ENCODE measurements around the gene CELF4. TPM values are rescaled to one million over a fixed set of nuclear protein-coding genes. Genes with fewer than 3 reads are reported as not detected.

The CELF4 gene
- total RNA-seq, 8 experiments from 2014 or later = 3.0 to 59.9 (median 38.7) TPM

DNA sequence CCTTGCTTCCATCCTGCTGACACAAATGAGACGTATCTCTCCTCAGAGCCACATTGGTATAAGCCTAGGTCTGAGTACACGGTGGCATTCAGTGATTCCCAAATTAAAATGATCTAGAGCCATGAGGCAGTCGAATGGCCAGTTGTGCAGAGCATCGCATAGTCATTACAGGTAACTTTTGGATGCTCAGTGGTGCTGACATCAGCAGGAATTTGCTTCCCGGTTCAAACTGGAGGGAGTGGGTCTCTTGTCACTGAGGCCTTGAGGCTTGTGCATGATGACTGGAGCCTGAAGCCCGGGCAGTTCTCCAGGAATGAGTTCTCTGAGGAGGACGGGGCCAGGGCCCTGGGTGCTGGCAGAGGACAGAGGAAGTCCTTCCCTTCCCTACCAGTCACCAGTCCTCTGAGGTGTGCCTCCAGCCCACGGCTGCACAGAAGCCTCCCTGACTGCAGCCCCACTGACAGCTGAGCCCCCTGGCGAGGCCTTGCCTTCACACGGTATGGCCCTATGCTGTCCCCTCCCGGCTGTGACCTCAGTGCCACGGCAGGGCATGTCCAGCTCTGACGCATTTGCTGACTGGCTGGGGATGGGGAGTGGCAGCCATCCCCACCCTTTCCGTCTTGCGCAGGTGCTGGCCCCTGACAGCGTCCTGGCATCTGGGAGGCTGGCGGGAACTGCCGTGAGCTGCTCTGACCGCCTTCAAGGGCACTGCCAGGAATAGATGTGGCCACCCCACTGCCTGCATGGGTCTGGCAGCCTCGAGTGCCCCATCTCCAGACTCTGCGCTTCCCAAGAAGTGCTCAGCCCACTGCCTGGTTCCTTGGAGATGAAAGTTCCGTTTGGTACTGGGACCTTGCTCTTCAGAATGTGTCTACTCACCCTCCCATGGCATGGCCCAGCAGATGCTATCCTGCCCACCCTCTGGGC, 117.4 kb downstream of the CELF4 start:
- peak overlapping the region in 1 of 2 donors; percentile 21 for H3K27ac ChIP-seq
- H3K4me1 ChIP-seq (replicated peaks in 1 of 2) = peaks cover 80 to 83% of the 10 kb centered on the region in 2 donors
- WGBS, 10 experiments = 40 to 100% (median 61%) methylated on average over 1 to 6 of the region's 22 CpGs; no CpG with 5 or more reads in 3 of the 10 experiments
- H3K4me3 ChIP-seq = no peak overlapping the region
- in situ Hi-C loops (cut with MboI; ENCODE audit: low pct_unique_long_range_greater_than_20kb in 2 of 9, low sequenced_read_pairs in 9 of 9, unreplicated experiment in 9 of 9) = loop anchor here in 1 of 9 experiments (10.0 kb wide), 1 partner anchor 87 kb away; no protein-coding TSS in a partner anchor
- no peak for ATAC-seq (replicated peaks in 6 of 8)

DNA sequence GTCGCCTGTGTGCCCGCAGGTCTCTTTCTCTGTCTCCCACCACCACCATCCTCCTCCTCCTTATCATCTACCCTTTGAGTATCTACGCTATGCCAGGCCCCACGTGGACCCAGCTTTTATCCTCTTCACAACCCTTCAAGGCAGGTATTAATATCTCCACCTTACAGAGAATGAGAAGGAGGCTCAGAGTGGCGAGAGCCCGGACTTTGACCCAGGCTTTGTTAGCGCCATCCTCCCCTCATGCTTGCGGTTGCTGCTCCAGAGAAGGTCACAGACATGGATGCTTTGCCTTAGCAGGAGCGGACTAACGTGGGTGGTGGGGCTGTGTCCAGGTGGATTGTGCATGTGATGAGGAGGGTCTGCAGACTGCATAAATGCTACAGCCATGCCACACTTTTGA, 119.8 kb downstream of the CELF4 start:
- WGBS, 10 experiments = 79 to 100% (median 90%) methylated on average over 1 to 8 of the region's 10 CpGs; no CpG with 5 or more reads in 5 of the 10 experiments
- no peak for ATAC-seq (replicated peaks in 6 of 8)
- peak overlapping the region; percentile 9 to 42 for H3K27ac ChIP-seq
- peaks cover 78 to 79% of the 10 kb centered on the region in 2 donors for H3K4me1 ChIP-seq (replicated peaks in 1 of 2)
- in situ Hi-C loops (cut with MboI; ENCODE audit: low pct_unique_long_range_greater_than_20kb in 2 of 9, low sequenced_read_pairs in 9 of 9, unreplicated experiment in 9 of 9) = loop anchor here in 1 of 9 experiments (10.0 kb wide), 1 partner anchor 89 kb away; no protein-coding TSS in a partner anchor
- H3K4me3 ChIP-seq = no peak overlapping the region

DNA sequence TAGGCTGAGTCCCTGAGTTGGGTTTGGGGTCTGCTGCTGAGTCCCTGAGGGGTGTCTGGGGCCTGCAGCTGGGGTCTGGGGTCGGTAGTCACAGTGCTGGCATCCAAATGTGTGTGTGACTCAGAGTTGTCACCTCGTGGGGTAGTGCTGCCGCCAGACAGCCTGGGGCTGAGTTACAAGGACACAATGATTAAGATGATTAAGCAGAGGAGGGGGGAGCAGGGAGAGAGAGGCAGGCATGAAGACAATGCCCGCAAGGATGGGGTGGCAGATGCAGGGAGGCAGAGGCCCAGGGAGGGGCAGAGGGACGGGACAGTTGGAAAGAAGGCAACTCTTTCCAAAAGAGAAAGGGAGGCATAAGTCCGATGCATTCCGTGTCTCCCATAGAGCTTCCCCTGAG, 120.2 kb downstream of the CELF4 start:
- peak in 5 of 8 experiments; percentile 28 to 48 (median 43) for ATAC-seq (replicated peaks in 6 of 8)
- Histone ChIP-seq H3K4me3 (no peak overlapping the region), H3K27ac (peak overlapping the region; percentile 42 to 53), H3K4me1 (replicated peaks in 1 of 2) (peaks cover 78 to 80% of the 10 kb centered on the region in 2 donors)
- in situ Hi-C loops (cut with MboI; ENCODE audit: low pct_unique_long_range_greater_than_20kb in 2 of 9, low sequenced_read_pairs in 9 of 9, unreplicated experiment in 9 of 9) = loop anchor here in 1 of 9 experiments (10.0 kb wide), 1 partner anchor 89 kb away; no protein-coding TSS in a partner anchor
- 27 to 59% (median 54%) methylated on average over 2 to 4 of the region's 7 CpGs; no CpG with 5 or more reads in 5 of the 10 experiments for WGBS, 10 experiments

DNA sequence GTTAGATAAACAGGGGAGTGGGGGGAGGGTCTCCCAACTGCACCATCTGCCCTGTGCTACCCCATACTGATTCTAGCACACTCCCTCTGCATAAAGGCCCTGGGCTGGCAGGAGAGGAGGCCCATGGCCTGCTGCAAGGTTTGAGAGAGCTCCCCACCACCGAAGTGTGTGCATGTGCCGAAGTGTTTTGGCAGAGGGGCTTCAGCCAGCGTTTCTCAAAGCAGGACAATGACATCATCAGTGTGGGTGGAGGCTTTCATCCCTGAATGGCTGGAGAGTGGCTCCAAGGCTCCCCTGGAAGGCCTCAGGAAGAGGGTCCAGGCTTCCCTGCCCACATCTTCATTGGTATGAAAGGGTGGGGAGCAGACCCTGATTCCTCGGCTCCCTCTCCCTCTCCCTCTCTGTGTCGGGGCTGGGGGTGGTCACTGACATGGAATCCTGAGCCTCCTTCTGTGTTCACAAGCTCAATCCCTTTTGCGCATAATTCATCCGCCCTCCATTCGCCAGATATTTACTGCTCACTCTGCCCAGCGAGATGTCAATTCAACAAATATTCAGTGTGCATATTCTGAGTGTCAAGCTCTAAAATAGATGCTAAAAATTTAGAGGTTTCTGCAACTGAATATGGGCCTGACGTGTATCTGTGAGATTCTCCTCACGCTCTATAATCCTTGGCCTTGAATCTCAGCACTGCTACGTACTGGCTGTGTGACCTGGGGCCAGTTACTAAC, 122.1 kb downstream of the CELF4 start:
- peak in 4 of 8 experiments; percentile 7 to 67 (median 60) for ATAC-seq (replicated peaks in 6 of 8)
- H3K4me1 ChIP-seq (replicated peaks in 1 of 2) = peaks cover 73 to 76% of the 10 kb centered on the region in 2 donors
- 6 to 100% (median 43%) methylated on average over 1 to 9 of the region's 12 CpGs; no CpG with 5 or more reads in 2 of the 10 experiments for WGBS, 10 experiments
- H3K27ac ChIP-seq = peak overlapping the region; percentile 61 to 74
- H3K4me3 ChIP-seq = no peak overlapping the region
- in situ Hi-C loops (cut with MboI; ENCODE audit: low pct_unique_long_range_greater_than_20kb in 2 of 9, low sequenced_read_pairs in 9 of 9, unreplicated experiment in 9 of 9) = loop anchor here in 1 of 9 experiments (10.0 kb wide), 1 partner anchor 91 kb away; no protein-coding TSS in a partner anchor

DNA sequence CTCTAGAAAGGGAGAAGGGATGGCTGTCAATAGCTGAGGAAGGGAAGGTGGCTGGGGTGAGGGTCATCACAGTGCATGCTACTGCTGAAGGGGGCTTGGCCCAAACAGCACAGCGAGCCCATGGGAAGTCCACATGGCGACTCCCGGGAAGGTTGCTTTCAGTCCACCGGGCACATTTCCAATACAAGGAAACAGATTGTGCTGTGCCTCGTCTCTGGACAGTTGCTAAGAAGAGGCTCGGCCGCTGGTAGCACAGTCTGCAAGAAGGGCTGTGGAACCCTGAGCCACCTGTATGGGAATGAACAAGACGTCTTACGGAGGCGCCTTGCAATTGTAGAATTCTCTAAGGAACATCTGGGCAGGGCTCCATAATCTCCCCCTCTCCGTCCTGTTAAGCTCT, 123.1 kb downstream of the CELF4 start:
- H3K27ac ChIP-seq = peak overlapping the region in 1 of 2 donors; percentile 61
- in situ Hi-C loops (cut with MboI; ENCODE audit: low pct_unique_long_range_greater_than_20kb in 2 of 9, low sequenced_read_pairs in 9 of 9, unreplicated experiment in 9 of 9) = loop anchor here in 1 of 9 experiments (10.0 kb wide), 1 partner anchor 92 kb away; no protein-coding TSS in a partner anchor
- no peak overlapping the region for H3K4me3 ChIP-seq
- peaks cover 64 to 68% of the 10 kb centered on the region in 2 donors for H3K4me1 ChIP-seq (replicated peaks in 1 of 2)
- 44 to 100% (median 85%) methylated on average over 1 to 11 of the region's 11 CpGs; no CpG with 5 or more reads in 1 of the 10 experiments for WGBS, 10 experiments
- ATAC-seq (replicated peaks in 6 of 8) = peak in 1 of 8 experiments; percentile 14

DNA sequence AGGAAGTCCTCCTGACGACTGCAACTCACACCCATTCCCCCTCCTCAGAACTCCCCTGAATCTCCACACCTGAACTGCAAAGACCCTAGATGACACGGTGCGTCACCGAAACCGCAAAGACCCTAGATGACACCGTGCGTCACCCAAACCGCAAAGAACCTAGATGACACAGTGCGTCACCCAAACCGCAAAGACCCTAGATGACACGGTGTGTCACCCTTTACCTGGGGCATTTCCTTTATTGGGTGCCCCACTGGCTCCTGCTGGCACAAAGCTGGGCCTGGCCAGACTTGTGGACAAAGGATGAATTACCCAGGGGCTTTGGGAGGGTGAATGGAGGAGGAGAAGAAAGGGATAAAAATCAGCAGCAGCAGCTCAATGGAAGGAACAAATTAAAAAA, 123.8 kb downstream of the CELF4 start:
- 77 to 97% (median 90%) methylated on average over 1 to 9 of the region's 11 CpGs; no CpG with 5 or more reads in 5 of the 10 experiments for WGBS, 10 experiments
- ATAC-seq (replicated peaks in 6 of 8) = no peak
- Histone ChIP-seq H3K4me3 (no peak overlapping the region), H3K4me1 (replicated peaks in 1 of 2) (peaks cover 64 to 67% of the 10 kb centered on the region in 2 donors), H3K27ac (no peak overlapping the region)
- in situ Hi-C loops (cut with MboI; ENCODE audit: low pct_unique_long_range_greater_than_20kb in 2 of 9, low sequenced_read_pairs in 9 of 9, unreplicated experiment in 9 of 9) = loop anchor here in 1 of 9 experiments (10.0 kb wide), 1 partner anchor 93 kb away; no protein-coding TSS in a partner anchor

DNA sequence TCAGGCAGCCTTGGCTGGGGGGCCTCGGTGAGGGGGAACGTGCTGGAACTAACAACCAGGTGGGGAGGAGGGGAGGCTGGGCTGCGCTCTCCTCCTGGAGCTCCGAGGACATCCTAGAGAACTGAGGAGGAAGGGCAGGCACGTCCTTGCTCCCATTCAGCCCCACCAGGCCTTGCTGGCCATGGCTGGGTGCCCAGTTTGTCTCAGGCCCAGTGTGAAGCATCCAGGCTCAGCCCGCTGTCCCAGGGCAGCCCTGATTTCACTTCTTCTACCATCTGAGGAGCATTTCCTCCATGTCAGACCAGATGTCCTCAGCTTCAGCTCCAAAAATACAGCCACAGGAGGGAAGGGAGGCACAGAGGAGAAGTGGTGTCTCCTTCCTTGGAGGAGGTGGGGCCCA, 125.4 kb downstream of the CELF4 start:
- in situ Hi-C loops (cut with MboI; ENCODE audit: low pct_unique_long_range_greater_than_20kb in 2 of 9, low sequenced_read_pairs in 9 of 9, unreplicated experiment in 9 of 9) = loop anchor here in 1 of 9 experiments (10.0 kb wide), 1 partner anchor 95 kb away; no protein-coding TSS in a partner anchor
- Histone ChIP-seq H3K27ac (no peak overlapping the region), H3K4me1 (replicated peaks in 1 of 2) (peaks cover 59 to 67% of the 10 kb centered on the region in 2 donors), H3K4me3 (no peak overlapping the region)
- WGBS, 10 experiments = 80 to 100% (median 91%) methylated on average over 1 to 2 of the region's 6 CpGs; no CpG with 5 or more reads in 6 of the 10 experiments
- ATAC-seq (replicated peaks in 6 of 8) = no peak

DNA sequence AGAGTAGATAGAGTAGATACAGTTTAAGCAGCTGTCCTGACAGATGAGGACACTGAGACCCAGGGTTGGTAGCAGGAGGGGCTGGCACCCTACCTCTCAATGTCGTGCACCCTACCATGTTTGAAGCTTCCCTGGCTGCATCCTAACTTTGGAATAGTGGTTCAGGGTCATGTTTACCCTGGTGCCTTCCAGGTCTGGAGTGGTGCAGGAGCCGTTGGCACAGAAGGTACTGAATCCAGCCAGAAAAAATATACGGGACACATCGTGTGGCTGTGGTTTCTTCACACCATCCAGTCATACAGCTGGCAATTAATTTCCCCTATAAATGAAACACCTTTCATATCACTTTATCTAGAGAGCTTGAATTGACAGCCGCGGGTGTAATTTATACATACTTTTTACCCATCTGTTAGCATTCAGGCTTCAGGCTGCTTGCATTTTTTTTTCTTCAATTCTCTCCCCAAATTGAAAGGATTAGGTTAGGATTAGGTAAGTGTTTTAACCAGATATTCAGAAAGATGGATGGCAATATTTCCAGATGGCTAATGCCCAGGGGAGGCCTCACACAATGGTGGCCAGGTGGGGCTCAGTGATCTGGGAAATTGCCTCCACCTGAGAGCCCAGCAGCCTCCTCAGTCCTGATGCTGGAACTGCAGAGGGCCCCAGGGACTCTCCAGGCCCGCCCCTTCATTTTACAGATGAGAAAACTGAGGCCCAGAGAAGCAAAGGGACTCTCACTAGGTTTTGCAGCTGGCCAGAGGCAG, 127.0 kb downstream of the CELF4 start:
- in situ Hi-C loops (cut with MboI; ENCODE audit: low pct_unique_long_range_greater_than_20kb in 2 of 9, low sequenced_read_pairs in 9 of 9, unreplicated experiment in 9 of 9) = no loop called here
- H3K4me1 ChIP-seq (replicated peaks in 1 of 2) = peaks cover 43 to 51% of the 10 kb centered on the region in 2 donors
- no peak overlapping the region for H3K4me3 ChIP-seq
- no peak for ATAC-seq (replicated peaks in 6 of 8)
- H3K27ac ChIP-seq = no peak overlapping the region
- 29 to 95% (median 71%) methylated on average over 1 to 6 of the region's 7 CpGs; no CpG with 5 or more reads in 5 of the 10 experiments for WGBS, 10 experiments

DNA sequence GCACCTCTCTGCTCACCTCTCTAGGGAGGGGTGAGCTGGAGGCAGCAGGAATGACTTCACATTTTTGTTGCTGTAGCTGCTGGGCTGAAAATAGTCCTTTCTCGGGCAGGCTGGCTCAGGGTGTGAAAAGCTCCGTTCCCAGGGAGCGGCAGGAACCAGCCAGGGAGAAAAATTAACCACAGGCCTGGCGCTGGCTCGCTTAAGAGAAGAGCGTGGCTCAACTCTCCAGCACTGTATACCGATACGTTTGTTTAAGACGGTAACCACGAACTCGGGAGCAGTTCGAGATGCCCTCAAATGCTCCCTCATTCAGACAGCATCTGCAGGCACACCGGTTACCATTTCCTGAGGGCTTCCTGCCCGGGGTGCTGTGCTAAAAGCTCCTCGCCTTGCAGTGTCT, 129.6 kb downstream of the CELF4 start:
- ATAC-seq (replicated peaks in 6 of 8) = peak in 7 of 8 experiments; percentile 25 to 80 (median 74)
- Histone ChIP-seq H3K4me1 (replicated peaks in 1 of 2) (peaks cover 23 to 27% of the 10 kb centered on the region in 2 donors), H3K4me3 (no peak overlapping the region), H3K27ac (peak overlapping the region in 1 of 2 donors; percentile 23)
- WGBS, 10 experiments = 13 to 100% (median 59%) methylated on average over 1 to 8 of the region's 15 CpGs; no CpG with 5 or more reads in 3 of the 10 experiments
- in situ Hi-C loops (cut with MboI; ENCODE audit: low pct_unique_long_range_greater_than_20kb in 2 of 9, low sequenced_read_pairs in 9 of 9, unreplicated experiment in 9 of 9) = no loop called here

DNA sequence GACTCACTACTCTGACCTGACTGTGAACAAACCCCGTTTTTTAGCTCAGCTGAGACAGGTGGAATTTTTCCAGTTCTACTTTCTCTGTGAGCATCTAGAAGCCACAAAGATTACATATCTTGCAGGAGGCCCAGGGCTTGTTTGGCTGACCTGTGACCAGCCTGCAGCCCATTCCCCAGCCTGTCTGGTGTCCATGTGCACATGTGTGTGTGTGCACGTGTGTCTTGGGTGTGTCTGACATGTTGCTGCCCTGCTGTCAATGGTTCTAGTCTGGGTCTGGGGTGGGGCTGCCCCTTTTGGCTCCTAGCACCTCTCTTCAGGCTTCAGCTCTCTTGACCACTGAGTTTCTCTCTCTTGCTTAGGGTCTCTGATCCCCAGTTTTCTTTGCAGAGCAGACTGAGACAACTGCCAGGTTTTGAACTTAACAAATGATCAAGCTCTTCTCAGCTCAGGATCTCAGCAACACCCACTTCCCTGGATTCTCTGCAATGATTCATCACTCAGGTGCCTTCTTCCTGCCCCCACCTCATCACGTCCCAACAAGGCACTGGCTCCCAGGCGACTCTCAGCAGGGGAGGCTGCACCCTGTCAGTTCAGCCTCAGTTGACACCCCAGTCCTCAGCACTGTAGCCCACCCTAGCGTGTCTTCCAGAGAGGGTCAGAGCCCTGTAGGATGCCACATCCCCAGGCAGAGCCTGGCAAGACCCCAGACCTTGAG, 130.3 kb downstream of the CELF4 start:
- Histone ChIP-seq H3K4me1 (replicated peaks in 1 of 2) (peaks cover 23 to 27% of the 10 kb centered on the region in 2 donors), H3K4me3 (no peak overlapping the region), H3K27ac (peak overlapping the region in 1 of 2 donors; percentile 23)
- peak in 6 of 8 experiments; percentile 15 to 74 (median 64) for ATAC-seq (replicated peaks in 6 of 8)
- 57 to 80% methylated on average over 1 of the region's 5 CpGs; no CpG with 5 or more reads in 8 of the 10 experiments for WGBS, 10 experiments
- in situ Hi-C loops (cut with MboI; ENCODE audit: low pct_unique_long_range_greater_than_20kb in 2 of 9, low sequenced_read_pairs in 9 of 9, unreplicated experiment in 9 of 9) = no loop called here

DNA sequence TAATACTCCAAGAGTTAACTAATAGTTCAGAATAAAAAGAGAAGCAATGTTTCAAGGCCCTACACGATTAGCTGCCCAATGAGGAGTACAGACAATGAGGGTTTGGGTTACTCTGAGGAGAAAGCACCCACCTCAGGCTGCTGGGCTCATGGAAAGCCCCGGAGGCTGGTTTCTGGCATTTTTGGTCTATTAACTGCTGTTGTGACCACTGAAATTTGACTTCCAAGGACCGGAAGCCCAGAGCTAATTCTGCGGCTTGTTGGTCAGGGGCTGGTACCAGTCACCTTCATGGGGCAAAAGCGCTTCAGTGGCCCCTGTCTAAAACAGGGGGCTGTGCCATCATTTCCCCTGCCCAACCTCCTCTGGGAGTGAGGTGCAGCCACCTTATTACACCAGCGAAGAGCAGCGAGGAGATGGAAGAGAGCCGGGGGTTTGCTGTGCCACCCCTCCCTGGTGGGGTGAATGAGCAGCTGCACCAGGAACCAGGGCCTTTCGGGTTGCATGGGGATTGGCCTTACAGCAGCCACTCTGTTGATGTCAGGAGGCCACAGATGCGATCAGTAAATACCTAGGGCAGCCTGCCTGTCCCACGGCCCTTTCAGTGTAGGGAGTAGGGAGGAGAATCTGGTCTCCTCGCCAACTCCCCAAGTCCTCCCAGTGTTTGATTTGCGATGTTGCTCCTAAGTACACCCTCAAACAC, 131.3 kb downstream of the CELF4 start:
- in situ Hi-C loops (cut with MboI; ENCODE audit: low pct_unique_long_range_greater_than_20kb in 2 of 9, low sequenced_read_pairs in 9 of 9, unreplicated experiment in 9 of 9) = no loop called here
- Histone ChIP-seq H3K27ac (no peak overlapping the region), H3K4me1 (replicated peaks in 1 of 2) (peaks cover 27 to 33% of the 10 kb centered on the region in 2 donors), H3K4me3 (no peak overlapping the region)
- WGBS, 10 experiments = 20 to 100% (median 84%) methylated on average over 1 to 9 of the region's 13 CpGs; no CpG with 5 or more reads in 2 of the 10 experiments
- no peak for ATAC-seq (replicated peaks in 6 of 8)
